CD4-positive, alpha-beta T cell (primary cell): ENCODE measurements around the gene PIAS2. TPM values are rescaled to one million over a fixed set of nuclear protein-coding genes. Genes with fewer than 3 reads are reported as not detected.

Experiments used
- ATAC-seq: fragments of 200-7000 bp; cut with Tn5 transposase; one replicate; pipeline ENCODE4 v1.10.0; 2022; ENCODE audit warnings: mild to moderate bottlenecking; ENCODE audit not compliant: poor library complexity
- CTCF ChIA-PET: fragments of 350-600 bp; sonication (Branson Sonifier 250); formaldehyde crosslinking; loops from one replicate; lab custom pipeline; 2021; ENCODE audit warnings: antibody characterized with exemption, inconsistent platforms; lab: Charles Lee
- POLR2A ChIA-PET: fragments of 350-600 bp; sonication (Branson Sonifier 250); formaldehyde crosslinking; loops from one replicate; lab custom pipeline; 2021; ENCODE audit warnings: antibody characterized with exemption, inconsistent platforms; lab: Charles Lee
- DNase-seq, 14 experiments: peaks; one replicate each; pipeline ENCODE4 v3.0.0-alpha.2; 2013 to 2020; ENCODE audit warnings: mixed read lengths in 2 of 14
- H3K27ac ChIP-seq, 2 donors: one replicate each; pipeline versions ENCODE4 v1.5.1 to v1.7.0; 2013; ENCODE audit warnings: low read length in 2 of 2, low read depth in 1 of 2, mild to moderate bottlenecking in 1 of 2
- H3K27me3 ChIP-seq, 2 experiments: 1 replicate in 1 of 2; 2 replicates in 1 of 2; pipeline versions ENCODE4 v1.6.1 to v1.7.0; 2013; ENCODE audit warnings: low read length in 2 of 2, control low read depth in 1 of 2, mild to moderate bottlenecking in 1 of 2, moderate library complexity in 1 of 2; ENCODE audit not compliant: insufficient read depth in 2 of 2, control insufficient read depth in 1 of 2
- H3K36me3 ChIP-seq: one replicate; pipeline ENCODE4 v1.6.1; 2013; ENCODE audit warnings: low read length, control low read depth; ENCODE audit not compliant: insufficient read depth
- H3K4me1 ChIP-seq: one replicate; pipeline ENCODE4 v1.6.1; 2013; ENCODE audit warnings: low read length, control low read depth; ENCODE audit not compliant: insufficient read depth
- H3K4me3 ChIP-seq: one replicate; pipeline ENCODE4 v1.5.1; 2013; ENCODE audit warnings: mild to moderate bottlenecking, low read length, moderate library complexity
- H3K9me3 ChIP-seq, 2 experiments: 1 replicate in 1 of 2; 2 replicates in 1 of 2; pipeline versions ENCODE4 v1.6.1 to v1.7.0; 2013; ENCODE audit warnings: low read length in 2 of 2, mild to moderate bottlenecking in 2 of 2, control low read depth in 1 of 2, moderate library complexity in 1 of 2; ENCODE audit not compliant: control insufficient read depth in 1 of 2, insufficient read depth in 1 of 2
- H3K27ac Mint-ChIP-seq: one replicate; pipeline ENCODE4 v1.8.0; 2020; ENCODE audit warnings: mixed read lengths
- H3K27me3 Mint-ChIP-seq: one replicate; pipeline ENCODE4 v1.8.0; 2021; ENCODE audit warnings: mixed read lengths
- H3K36me3 Mint-ChIP-seq: one replicate; pipeline ENCODE4 v1.8.0; 2021; ENCODE audit warnings: low read depth, mixed read lengths
- H3K4me1 Mint-ChIP-seq: one replicate; pipeline ENCODE4 v1.8.0; 2021; ENCODE audit warnings: low read depth, mixed read lengths
- H3K4me3 Mint-ChIP-seq: one replicate; pipeline ENCODE4 v1.8.0; 2020; ENCODE audit warnings: mild to moderate bottlenecking, mixed read lengths
- H3K9me3 Mint-ChIP-seq: one replicate; pipeline ENCODE4 v1.8.0; 2020; ENCODE audit warnings: mixed read lengths
- intact Hi-C, 2 experiments: fragments of 100-400 bp; cut with DNase I in 1 of 2; cut with micrococcal nuclease in 1 of 2; formaldehyde crosslinking; loops; one replicate each; pipeline versions ENCODE4 v1.15.1 to v1.9.0; 2023 to 2025; cut with DNase I, micrococcal nuclease
- total RNA-seq, 174 experiments: library from RNA in 2 of 174; stranded (reverse) in 2 of 174; gene quantifications; one replicate each; pipeline ENCODE4 v1.2.3 and lab custom pipeline; 2021 to 2026
- TF ChIP-seq, protein P1 (sequence below): fragments of 200-600 bp; IDR thresholded peaks from one replicate; pipeline ENCODE4 v1.8.0; 2022; ENCODE audit warnings: antibody characterized with exemption, mild to moderate bottlenecking

PIAS2 gene
- total RNA-seq, 2 experiments from 2014 or later, result 32.0 to 36.3 TPM

- ATAC-seq, result no peak
These were observed 150.1 kb downstream of the PIAS2 start for GRCh38 chr18:46767217-46767616.

GRCh38 chr18:46764586-46764985 lies 152.7 kb downstream of the PIAS2 start:
- DNase-seq, result no peak

More at GRCh38 chr18:46767217-46767616, 150.1 kb downstream of the PIAS2 start:
- POLR2A ChIA-PET, result no interaction called here
- peaks cover 2 to 10% of the 10 kb centered on the region in 2 experiments for H3K27me3 ChIP-seq
- no peaks in the 10 kb centered on the region for H3K36me3 ChIP-seq
- Mint-ChIP-seq H3K4me1 (no peaks in the 10 kb centered on the region), H3K36me3 (no peaks in the 10 kb centered on the region), H3K27ac (no peak overlapping the region), H3K27me3 (peaks cover 32% of the 10 kb centered on the region), H3K4me3 (no peak overlapping the region), H3K9me3 (no peaks in the 10 kb centered on the region)
- TF ChIP-seq, protein P1, sequence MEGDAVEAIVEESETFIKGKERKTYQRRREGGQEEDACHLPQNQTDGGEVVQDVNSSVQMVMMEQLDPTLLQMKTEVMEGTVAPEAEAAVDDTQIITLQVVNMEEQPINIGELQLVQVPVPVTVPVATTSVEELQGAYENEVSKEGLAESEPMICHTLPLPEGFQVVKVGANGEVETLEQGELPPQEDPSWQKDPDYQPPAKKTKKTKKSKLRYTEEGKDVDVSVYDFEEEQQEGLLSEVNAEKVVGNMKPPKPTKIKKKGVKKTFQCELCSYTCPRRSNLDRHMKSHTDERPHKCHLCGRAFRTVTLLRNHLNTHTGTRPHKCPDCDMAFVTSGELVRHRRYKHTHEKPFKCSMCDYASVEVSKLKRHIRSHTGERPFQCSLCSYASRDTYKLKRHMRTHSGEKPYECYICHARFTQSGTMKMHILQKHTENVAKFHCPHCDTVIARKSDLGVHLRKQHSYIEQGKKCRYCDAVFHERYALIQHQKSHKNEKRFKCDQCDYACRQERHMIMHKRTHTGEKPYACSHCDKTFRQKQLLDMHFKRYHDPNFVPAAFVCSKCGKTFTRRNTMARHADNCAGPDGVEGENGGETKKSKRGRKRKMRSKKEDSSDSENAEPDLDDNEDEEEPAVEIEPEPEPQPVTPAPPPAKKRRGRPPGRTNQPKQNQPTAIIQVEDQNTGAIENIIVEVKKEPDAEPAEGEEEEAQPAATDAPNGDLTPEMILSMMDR, result no peak
- H3K27ac ChIP-seq, result no peak overlapping the region
- no peaks in the 10 kb centered on the region for H3K9me3 ChIP-seq
- H3K4me1 ChIP-seq, result no peaks in the 10 kb centered on the region
- CTCF ChIA-PET, result no interaction called here
- DNase-seq, result no peak
- no peak overlapping the region for H3K4me3 ChIP-seq
- intact Hi-C loops, result no loop called here

DNA sequence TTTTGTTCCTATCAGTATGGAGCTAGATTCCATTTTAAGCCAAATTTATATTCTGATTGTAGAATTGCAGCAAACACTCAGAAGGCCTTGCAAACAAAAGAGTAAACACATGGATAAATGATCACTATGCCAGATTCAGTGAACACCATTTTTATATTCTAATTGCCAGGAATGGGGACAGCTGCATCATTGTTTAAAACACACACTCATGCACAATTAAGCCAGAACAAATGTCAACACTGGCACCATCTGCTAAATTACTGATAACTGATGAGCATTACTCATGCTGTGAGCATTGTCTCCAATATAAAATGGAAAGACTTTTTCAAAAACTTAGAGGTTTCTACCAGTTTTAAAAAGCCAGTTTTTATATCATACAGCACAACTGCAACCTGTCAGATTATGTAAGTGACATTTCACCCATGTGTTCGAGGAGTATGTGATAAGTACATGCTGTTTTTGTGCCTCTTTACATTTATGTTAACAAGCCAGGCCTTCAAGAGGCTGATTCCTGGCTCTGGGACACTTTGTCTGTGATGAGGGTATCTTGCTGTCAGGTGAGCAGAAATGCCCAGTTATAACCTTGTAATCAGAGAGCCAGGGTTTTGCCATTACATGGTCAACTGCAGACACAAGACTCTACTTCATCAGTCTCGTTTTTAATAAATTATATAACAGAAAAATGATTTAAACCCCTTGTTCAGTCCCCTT lies 156.1 kb downstream of the PIAS2 start:
- H3K27ac Mint-ChIP-seq, result no peak overlapping the region
- peaks cover 4% of the 10 kb centered on the region for H3K4me1 Mint-ChIP-seq
- DNase-seq (no peak), ATAC-seq (no peak)
- Histone ChIP-seq H3K27me3 (peaks cover 20 to 42% of the 10 kb centered on the region in 2 experiments), H3K9me3 (peaks cover 0 to 5% of the 10 kb centered on the region in 2 experiments), H3K4me3 (no peak overlapping the region), H3K4me1 (peaks cover 10% of the 10 kb centered on the region), H3K36me3 (no peaks in the 10 kb centered on the region), H3K27ac (no peak overlapping the region)
- H3K9me3 Mint-ChIP-seq, result no peaks in the 10 kb centered on the region
- no peak overlapping the region for H3K4me3 Mint-ChIP-seq
- ChIA-PET CTCF (no interaction called here), POLR2A (no interaction called here)
- TF ChIP-seq, protein P1, result no peak
- H3K27me3 Mint-ChIP-seq, result peaks cover 78% of the 10 kb centered on the region
- intact Hi-C loops, result no loop called here
- H3K36me3 Mint-ChIP-seq, result no peaks in the 10 kb centered on the region

More at GRCh38 chr18:46764586-46764985, 152.7 kb downstream of the PIAS2 start:
- Histone ChIP-seq H3K27me3 (peaks cover 5 to 18% of the 10 kb centered on the region in 2 experiments), H3K4me3 (no peak overlapping the region), H3K27ac (no peak overlapping the region), H3K36me3 (no peaks in the 10 kb centered on the region), H3K9me3 (no peaks in the 10 kb centered on the region), H3K4me1 (no peaks in the 10 kb centered on the region)
- Mint-ChIP-seq H3K27ac (no peak overlapping the region), H3K27me3 (peaks cover 56% of the 10 kb centered on the region), H3K4me1 (no peaks in the 10 kb centered on the region), H3K36me3 (no peaks in the 10 kb centered on the region), H3K9me3 (no peaks in the 10 kb centered on the region), H3K4me3 (no peak overlapping the region)
- CTCF ChIA-PET, result no interaction called here
- POLR2A ChIA-PET, result no interaction called here
- intact Hi-C loops, result no loop called here
- TF ChIP-seq, protein P1, result no peak
- ATAC-seq, result no peak
